Measurements from ENCODE around the gene HNRNPA3. TPM values are rescaled to one million over a fixed set of nuclear protein-coding genes. Genes with fewer than 3 reads are reported as not detected.
"Not testable (repeated sequence)": the region's sequence is repeated elsewhere in the genome, so short reads cannot be mapped to it uniquely, and the experiment has no call there.

Gene HNRNPA3
- total RNA-seq, 1 donor from 2014 or later, result 26.6 TPM

- DNase-seq (ENCODE audit: low read depth in 2 of 2), result peak; percentile 66 to 71
Observed at GRCh38 chr2:177254433-177255226, 42.0 kb downstream of the HNRNPA3 start.

DNA sequence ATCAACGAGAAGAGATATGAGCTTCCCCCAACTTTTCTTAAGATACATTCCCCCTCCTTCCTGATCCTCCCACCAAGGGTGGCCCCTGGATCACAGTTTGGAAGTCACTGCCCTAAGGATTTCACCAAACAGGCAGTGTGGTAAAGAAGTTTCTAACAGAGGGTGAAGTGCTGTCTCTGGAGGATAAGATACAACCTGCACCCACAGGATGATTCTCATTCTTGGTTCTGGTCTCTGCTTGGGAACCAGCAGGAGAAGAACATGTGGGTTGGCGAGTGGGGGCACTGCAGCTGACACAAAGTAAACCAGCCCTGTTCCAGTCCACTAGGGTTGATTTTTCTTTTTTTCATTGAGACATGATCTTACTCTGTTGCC is 42.6 kb downstream of the HNRNPA3 start:
- DNase-seq (ENCODE audit: low read depth in 2 of 2), result no peak

DNA sequence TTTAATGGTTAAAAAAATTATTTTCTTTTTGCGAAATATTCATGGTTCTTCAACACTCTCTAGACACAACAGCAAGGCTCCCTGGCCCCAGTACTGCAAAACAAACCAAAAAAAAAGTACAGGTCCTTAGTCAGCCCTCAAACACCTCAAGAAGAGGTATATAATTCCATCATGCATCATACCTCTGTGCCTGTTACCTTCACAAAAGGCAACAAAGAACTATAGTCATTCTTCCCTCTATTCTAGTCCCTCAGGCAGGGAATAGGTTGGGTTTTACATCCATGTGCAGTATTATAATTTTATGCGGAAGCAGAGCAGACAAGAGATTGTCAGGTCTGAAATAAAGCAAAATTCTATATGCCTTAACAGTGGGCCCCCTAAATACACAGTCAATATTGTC is 43.4 kb downstream of the HNRNPA3 start:
- no peak for DNase-seq (ENCODE audit: low read depth in 2 of 2)

DNA sequence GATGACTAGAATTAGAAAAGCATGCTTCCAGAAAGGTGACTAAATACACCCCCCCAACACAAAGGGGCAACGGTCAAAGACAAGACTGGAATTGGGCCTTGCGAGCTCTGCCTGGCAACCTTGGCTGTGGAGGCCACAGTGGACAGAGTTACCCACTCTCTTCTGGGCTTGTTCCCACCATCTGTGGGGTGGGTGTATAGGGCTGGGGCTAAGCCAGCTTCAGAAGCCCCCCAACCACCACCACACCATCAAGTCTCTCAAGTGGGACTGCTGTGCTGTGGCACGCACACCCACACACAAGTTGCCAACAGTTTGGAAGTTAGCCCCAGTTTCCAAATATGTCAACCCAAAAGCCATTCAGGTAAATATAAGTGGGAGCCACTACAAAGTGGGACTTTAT is 44.1 kb downstream of the HNRNPA3 start:
- DNase-seq (ENCODE audit: low read depth in 2 of 2), result no peak

- DNase-seq (ENCODE audit: low read depth in 2 of 2), result no peak
Observed at GRCh38 chr2:177257471-177257870, 44.9 kb downstream of the HNRNPA3 start.

GRCh38 chr2:177258059-177258458 is 45.5 kb downstream of the HNRNPA3 start:
- DNase-seq (ENCODE audit: low read depth in 2 of 2), result no peak

GRCh38 chr2:177260379-177260778 is 47.8 kb downstream of the HNRNPA3 start:
- no peak for DNase-seq (ENCODE audit: low read depth in 2 of 2)

- no peak for DNase-seq (ENCODE audit: low read depth in 2 of 2)
Observed at GRCh38 chr2:177261116-177262060, 48.8 kb downstream of the HNRNPA3 start.

DNA sequence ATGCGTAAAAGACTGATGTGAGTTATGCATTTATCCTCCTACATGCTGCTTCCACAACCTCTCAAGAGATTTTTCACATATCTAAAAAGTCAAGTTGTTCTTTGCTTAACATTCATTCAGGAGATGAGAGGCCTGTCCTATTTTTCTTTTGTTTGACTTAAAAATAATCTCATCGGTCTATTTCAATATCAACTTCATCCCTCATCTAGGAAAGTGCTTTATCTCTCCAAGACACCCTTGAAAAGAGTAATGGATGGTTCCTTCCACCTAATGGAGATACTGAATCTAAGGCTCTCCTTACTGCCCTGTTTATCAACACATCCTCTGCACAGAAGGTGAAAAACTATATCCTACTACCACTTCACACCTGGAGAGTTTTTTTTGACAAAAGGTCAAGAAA is 49.5 kb downstream of the HNRNPA3 start:
- no peak for DNase-seq (ENCODE audit: low read depth in 2 of 2)

- no peak for DNase-seq (ENCODE audit: low read depth in 2 of 2)
Observed at GRCh38 chr2:177262958-177263450, 50.4 kb downstream of the HNRNPA3 start.

DNA sequence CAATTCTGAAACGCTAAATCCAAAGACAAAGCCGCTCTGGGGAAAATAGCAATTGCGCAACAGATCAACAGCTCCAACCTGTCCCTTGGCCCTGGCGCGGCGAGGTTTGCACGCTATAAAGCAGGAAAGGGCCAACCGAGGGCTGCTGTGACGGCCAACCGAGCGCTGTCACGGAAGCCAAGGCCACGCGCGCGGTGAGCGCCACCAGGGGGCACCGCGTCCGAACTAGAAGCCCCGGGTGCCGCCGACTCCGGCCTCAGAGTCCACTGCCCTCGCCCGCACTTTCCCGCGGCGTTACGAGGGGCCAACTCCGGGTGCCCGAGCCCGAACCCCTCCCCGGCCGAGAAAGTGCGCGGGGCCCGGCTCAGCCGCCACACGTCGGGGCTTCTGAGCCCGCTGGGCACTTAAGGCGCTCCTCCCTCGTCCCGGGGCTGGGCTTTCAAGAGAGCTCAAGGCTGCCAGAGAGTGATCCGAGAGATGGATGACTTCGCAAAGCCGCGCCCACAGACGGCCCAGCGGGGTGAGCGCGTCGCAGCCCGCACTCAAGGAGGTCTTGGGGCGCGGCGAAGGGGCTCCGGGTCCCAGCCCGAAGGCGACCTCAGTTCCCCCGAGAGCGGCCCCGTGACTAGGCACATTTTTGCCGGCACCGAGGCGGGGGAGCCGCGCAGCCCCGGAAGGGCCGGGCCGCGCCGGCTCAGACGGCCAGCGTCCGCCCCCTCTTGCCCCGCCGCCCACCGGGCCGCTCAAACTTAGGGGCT is 51.0 kb downstream of the HNRNPA3 start:
- peak; percentile 98 to 99 for DNase-seq (ENCODE audit: low read depth in 2 of 2)

DNA sequence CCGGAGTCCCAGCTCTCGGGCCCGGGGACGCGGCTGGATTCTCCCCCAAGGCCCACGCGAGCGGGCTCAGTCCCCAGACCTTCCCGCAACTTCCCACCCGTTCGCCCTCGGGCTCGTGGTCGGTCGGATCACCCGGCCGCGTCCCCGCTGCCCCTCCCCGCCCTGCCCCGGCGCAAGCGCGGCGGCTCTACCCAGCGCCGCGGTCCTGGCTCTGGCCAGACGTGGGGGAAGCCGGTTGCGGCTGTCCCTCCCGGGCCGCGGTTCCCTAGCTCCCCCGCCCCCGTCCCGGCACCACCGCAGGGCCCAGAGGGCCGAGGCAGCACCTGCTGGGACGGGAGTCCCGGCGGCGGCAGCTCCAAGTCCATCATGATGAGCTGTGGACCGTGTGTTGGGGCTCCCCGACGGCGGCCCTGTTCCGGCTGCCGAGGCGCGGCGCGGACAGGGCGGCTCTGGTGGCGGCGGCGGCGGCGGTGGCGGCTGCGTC is 51.7 kb downstream of the HNRNPA3 start:
- peak; percentile 59 to 69 for DNase-seq (ENCODE audit: low read depth in 2 of 2)

GRCh38 chr2:177264693-177265587 is 52.3 kb downstream of the HNRNPA3 start, which contains the start of gene NFE2L2:
TSS of gene NFE2L2 (minus strand) at chr2:177264727. CDS start at chr2:177264576, 151 bp downstream.
- peak; percentile 92 for DNase-seq (ENCODE audit: low read depth in 2 of 2)

- no peak for DNase-seq (ENCODE audit: low read depth in 2 of 2)
Observed at GRCh38 chr2:177265824-177266817, 53.5 kb downstream of the HNRNPA3 start.

DNA sequence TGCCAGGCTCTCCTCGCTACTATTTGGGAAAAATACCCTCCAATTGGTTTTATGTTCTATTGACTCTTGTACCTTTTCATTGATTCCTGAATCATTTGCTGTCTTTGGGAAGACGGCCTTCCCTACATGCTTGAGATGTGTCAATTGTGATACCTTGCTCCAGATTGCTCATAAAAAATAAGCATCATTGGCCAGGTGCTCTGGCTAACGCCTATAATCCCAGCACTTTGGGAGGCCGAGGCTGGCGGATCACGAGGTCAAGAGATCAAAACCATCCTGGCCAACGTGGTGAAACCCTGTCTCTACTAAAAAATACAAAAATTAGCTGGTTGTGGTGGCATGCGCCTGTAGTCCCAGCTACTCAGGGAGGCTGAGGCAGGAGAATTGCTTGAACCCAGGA is 54.4 kb downstream of the HNRNPA3 start:
- DNase-seq (ENCODE audit: low read depth in 2 of 2), result not testable (repeated sequence)

DNA sequence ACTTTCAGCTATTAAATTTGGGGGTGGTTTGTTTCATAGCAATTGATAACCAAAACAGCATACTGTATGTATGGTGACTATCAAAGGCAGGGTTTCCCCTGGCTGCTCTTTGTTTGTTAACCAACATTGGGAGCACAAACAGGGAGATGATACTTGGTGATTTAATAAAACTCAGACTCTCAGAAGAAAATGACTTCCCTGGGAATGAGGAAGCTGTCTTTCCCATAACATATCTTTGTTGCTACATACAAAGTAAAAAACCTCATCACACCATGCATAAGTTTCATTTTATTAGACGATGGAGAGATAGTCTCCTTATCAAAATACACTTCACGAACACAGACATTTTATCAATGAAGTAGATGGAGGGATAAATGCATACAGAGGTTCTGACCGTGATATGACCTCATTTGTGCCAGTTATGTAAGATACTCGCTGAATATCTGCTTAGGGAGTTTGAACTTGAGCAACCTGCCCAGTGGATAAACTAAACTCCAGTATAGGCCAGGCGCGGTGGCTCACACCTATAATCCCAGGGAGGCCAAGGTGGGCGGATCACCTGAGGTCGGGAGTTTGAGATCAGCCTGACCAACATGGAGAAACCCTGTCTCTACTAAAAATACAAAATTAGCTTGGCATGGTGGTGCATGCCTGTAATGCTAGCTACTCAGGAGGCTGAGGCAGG is 55.7 kb downstream of the HNRNPA3 start:
- DNase-seq (ENCODE audit: low read depth in 2 of 2), result no peak

GRCh38 chr2:177268901-177269300 is 56.3 kb downstream of the HNRNPA3 start:
- DNase-seq (ENCODE audit: low read depth in 2 of 2), result no peak

DNA sequence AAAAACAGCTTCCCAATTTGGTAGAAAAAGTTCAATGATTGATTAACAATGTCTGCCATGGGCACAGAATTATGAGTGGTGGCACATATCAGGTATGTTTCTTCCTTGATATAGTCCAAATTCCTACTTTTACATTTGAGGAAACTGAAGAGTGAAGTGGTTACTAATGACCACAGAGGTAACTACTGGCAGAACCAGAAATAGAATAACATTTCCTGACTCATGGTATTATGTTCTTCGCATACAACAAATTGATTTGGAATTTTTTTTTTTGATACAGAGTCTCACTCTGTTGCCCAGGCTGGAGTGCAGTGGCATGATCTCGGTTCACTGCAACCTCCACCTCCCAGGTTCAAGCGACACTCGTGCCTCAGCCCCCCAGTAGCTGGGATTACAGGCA is 57.9 kb downstream of the HNRNPA3 start:
- DNase-seq (ENCODE audit: low read depth in 2 of 2), result no peak
